Measurements from ENCODE around the gene SORL1.

Gene SORL1

GRCh38 chr11:121515335-121515671 lies 63.2 kb downstream of the SORL1 start:
- TF ChIP-seq CTCF (conservative IDR thresholded peaks at IDR 0.05; ENCODE audit: low read depth, low read length), result no peak
- no peaks in the 10 kb centered on the region for H3K4me1 ChIP-seq (ENCODE audit: low read depth, poor library complexity, severe bottlenecking)
- H3K4me3 ChIP-seq (IDR thresholded peaks at IDR 0.05; ENCODE audit: insufficient read depth, low read depth, low read length), result no peak overlapping the region
- no peak overlapping the region for H3K4me2 ChIP-seq
- H3K27ac ChIP-seq, result no peak overlapping the region
- H3K79me2 ChIP-seq (ENCODE audit: insufficient read depth, low read depth), result no peaks in the 10 kb centered on the region
- H3K9ac ChIP-seq, result no peak overlapping the region
- no peak overlapping the region for H2AFZ ChIP-seq (ENCODE audit: low read depth)
- H3K27me3 ChIP-seq (ENCODE audit: insufficient read depth, low read depth), result no peaks in the 10 kb centered on the region
- no peaks in the 10 kb centered on the region for H4K20me1 ChIP-seq (ENCODE audit: insufficient read depth)
- no peaks in the 10 kb centered on the region for H3K36me3 ChIP-seq (ENCODE audit: insufficient read depth)

- H3K27me3 ChIP-seq (ENCODE audit: insufficient read depth, low read depth), result no peaks in the 10 kb centered on the region
- no peak overlapping the region for H3K4me3 ChIP-seq (IDR thresholded peaks at IDR 0.05; ENCODE audit: insufficient read depth, low read depth, low read length)
- no peaks in the 10 kb centered on the region for H3K4me1 ChIP-seq (ENCODE audit: low read depth, poor library complexity, severe bottlenecking)
- H4K20me1 ChIP-seq (ENCODE audit: insufficient read depth), result no peaks in the 10 kb centered on the region
- no peaks in the 10 kb centered on the region for H3K36me3 ChIP-seq (ENCODE audit: insufficient read depth)
- no peak overlapping the region for H3K4me2 ChIP-seq
- no peaks in the 10 kb centered on the region for H3K79me2 ChIP-seq (ENCODE audit: insufficient read depth, low read depth)
- TF ChIP-seq CTCF (conservative IDR thresholded peaks at IDR 0.05; ENCODE audit: low read depth, low read length), result no peak
- H3K27ac ChIP-seq, result no peak overlapping the region
- no peak overlapping the region for H2AFZ ChIP-seq (ENCODE audit: low read depth)
- H3K9ac ChIP-seq, result no peak overlapping the region
Observed at GRCh38 chr11:121517996-121518395, 65.9 kb downstream of the SORL1 start.

DNA sequence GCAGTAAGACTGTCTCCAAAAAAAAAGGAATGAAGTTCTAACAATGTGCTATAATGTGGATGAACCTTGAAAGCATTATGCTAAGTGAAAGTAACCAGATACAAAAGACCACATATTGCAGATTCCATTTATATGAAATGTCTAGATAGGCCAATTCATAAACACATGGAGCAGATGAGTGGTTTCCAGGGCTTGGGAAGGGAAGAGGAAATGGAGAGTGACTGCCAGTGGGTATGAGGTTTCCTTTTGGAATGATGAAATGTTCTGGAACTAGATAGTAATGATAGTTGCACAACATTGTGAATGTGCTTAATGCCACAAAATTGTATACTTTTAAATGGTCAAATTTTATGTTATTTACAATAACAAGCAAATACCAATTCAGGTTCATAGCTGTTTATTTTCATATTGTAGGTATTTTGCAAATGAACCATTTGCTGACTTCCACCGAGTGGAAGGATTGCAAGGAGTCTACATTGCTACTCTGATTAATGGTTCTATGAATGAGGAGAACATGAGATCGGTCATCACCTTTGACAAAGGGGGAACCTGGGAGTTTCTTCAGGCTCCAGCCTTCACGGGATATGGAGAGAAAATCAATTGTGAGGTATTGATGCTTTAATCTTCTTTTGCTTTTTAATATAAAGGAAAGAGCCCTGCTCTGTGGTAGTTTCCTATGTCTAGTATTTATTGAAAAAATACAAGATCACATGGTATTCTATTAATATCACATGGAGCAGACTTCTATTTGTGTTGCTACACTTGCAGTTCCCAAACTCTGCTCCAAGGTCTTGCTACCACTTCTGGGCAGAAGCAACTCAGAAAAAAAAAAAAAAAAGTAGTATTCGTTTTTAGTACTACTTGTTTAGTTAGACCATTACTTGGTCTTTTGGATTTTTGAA lies 68.4 kb downstream of the SORL1 start:
- H4K20me1 ChIP-seq (ENCODE audit: insufficient read depth), result no peaks in the 10 kb centered on the region
- H3K9ac ChIP-seq, result no peak overlapping the region
- no peak overlapping the region for H3K27ac ChIP-seq
- no peaks in the 10 kb centered on the region for H3K79me2 ChIP-seq (ENCODE audit: insufficient read depth, low read depth)
- no peak overlapping the region for H3K4me2 ChIP-seq
- no peak overlapping the region for H3K4me3 ChIP-seq (IDR thresholded peaks at IDR 0.05; ENCODE audit: insufficient read depth, low read depth, low read length)
- no peaks in the 10 kb centered on the region for H3K4me1 ChIP-seq (ENCODE audit: low read depth, poor library complexity, severe bottlenecking)
- no peaks in the 10 kb centered on the region for H3K27me3 ChIP-seq (ENCODE audit: insufficient read depth, low read depth)
- H2AFZ ChIP-seq (ENCODE audit: low read depth), result no peak overlapping the region
- TF ChIP-seq CTCF (conservative IDR thresholded peaks at IDR 0.05; ENCODE audit: low read depth, low read length), result no peak
- no peaks in the 10 kb centered on the region for H3K36me3 ChIP-seq (ENCODE audit: insufficient read depth)

- Histone ChIP-seq H2AFZ (ENCODE audit: low read depth) (no peak overlapping the region), H3K4me2 (no peak overlapping the region), H3K9ac (no peak overlapping the region), H3K4me1 (ENCODE audit: low read depth, poor library complexity, severe bottlenecking) (no peaks in the 10 kb centered on the region), H4K20me1 (ENCODE audit: insufficient read depth) (no peaks in the 10 kb centered on the region), H3K79me2 (ENCODE audit: insufficient read depth, low read depth) (no peaks in the 10 kb centered on the region), H3K27me3 (ENCODE audit: insufficient read depth, low read depth) (no peaks in the 10 kb centered on the region), H3K27ac (no peak overlapping the region), H3K36me3 (ENCODE audit: insufficient read depth) (no peaks in the 10 kb centered on the region), H3K4me3 (IDR thresholded peaks at IDR 0.05; ENCODE audit: insufficient read depth, low read depth, low read length) (no peak overlapping the region)
- no peak for TF ChIP-seq CTCF (conservative IDR thresholded peaks at IDR 0.05; ENCODE audit: low read depth, low read length)
Observed at GRCh38 chr11:121521145-121522042, 69.3 kb downstream of the SORL1 start.
